Thyroid gland (tissue), 4 donors: ENCODE results near the gene RAB40C. TPM values are rescaled to one million over a fixed set of nuclear protein-coding genes. Genes with fewer than 3 reads are reported as not detected.

ENCODE experiments used
- DNase-seq, 2 donors: peaks; one replicate each; pipeline ENCODE4 v3.0.0-alpha.2; 2019
- H3K27ac ChIP-seq, 3 donors: fragments of 200-600 bp; sonication (generic); 1 replicate in 2 of 3; 2 replicates in 1 of 3; pipeline ENCODE4 v1.5.1; 2016 to 2019; ENCODE audit warnings: mild to moderate bottlenecking in 1 of 3, moderate library complexity in 1 of 3
- H3K27me3 ChIP-seq: fragments of 200-600 bp; sonication (generic); one replicate; pipeline ENCODE4 v1.5.1; 2019
- H3K36me3 ChIP-seq, 2 donors: fragments of 200-600 bp; sonication (generic); one replicate each; pipeline ENCODE4 v1.5.1; 2016 to 2019
- H3K4me1 ChIP-seq, 2 donors: fragments of 200-600 bp; sonication (generic); one replicate each; pipeline ENCODE4 v1.5.1; 2017 to 2019
- H3K4me3 ChIP-seq, 3 donors: fragments of 200-600 bp; sonication (generic); replicated peaks in 1 of 3; 1 replicate in 2 of 3; 2 replicates in 1 of 3; pipeline ENCODE4 v1.5.1; 2016; ENCODE audit warnings: mild to moderate bottlenecking in 1 of 3
- H3K9me3 ChIP-seq: fragments of 200-600 bp; sonication (generic); one replicate; pipeline ENCODE4 v1.5.1; 2017
- POLR2A ChIP-seq, 2 donors: fragments of 450-650 bp; IDR thresholded peaks; one replicate each; pipeline ENCODE4 v1.6.1; 2017; ENCODE audit warnings: antibody characterized with exemption in 2 of 2, mild to moderate bottlenecking in 2 of 2, moderate library complexity in 1 of 2
- WGBS, 2 donors: methylation state at CpG; one replicate each; pipeline ENCODE4 v1.1.5; 2017; 5-methylcytosine and 5-hydroxymethylcytosine counted together
- intact Hi-C: fragments of 100-400 bp; cut with DNase I; formaldehyde crosslinking; loops from one replicate; pipeline ENCODE4 v1.15.1; 2023
- total RNA-seq, 4 donors: library from RNA; depleted of rRNA; stranded (reverse); fragments of >200 nt; gene quantifications; one replicate each; pipeline ENCODE4 v1.2.3, GENCODE V29; 2016
- TF ChIP-seq, protein P1 (sequence below), 6 experiments: fragments of 200-600 bp in 3 of 6; fragments of 450-650 bp in 3 of 6; sonication (generic) in 3 of 6; IDR thresholded peaks; one replicate each; pipeline ENCODE4 v1.5.1; 2016 to 2019; ENCODE audit warnings: antibody characterized with exemption in 6 of 6, mild to moderate bottlenecking in 2 of 6, inconsistent platforms in 1 of 6, moderate library complexity in 1 of 6

Gene RAB40C
- total RNA-seq, 4 donors from 2014 or later: 17.7 to 24.4 (median 18.4) TPM

DNA sequence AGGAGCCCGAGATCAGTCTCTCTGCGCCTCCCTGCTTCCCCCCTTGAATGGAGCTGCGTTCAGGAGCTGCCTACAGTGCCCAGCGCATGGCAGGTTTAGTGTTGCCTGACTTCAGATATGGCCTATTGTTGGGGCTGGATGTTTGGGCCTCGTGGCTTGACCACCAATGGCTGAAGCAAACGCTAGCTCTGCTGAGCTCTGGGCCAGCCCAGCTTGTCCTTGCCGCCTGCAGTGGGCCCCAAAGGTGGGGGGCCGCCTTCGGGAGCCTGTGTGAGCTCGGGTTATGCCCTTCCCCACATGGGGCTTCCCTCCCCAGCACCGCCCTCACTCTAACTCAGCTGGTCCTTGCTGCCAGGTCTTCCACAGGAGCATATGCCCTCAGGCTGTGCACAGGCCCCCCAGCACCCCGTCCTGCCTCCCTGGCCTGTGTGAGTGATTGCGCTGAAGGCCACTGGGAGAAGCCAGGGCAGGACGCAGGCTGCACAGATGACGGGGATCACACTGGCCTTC lies 48.2 kb downstream of the RAB40C start:
- WGBS, 2 donors: 78 to 84% methylated on average over 8 to 12 of the region's 15 CpGs
- no peaks in the 10 kb centered on the region for H3K27me3 ChIP-seq
- peaks cover 24 to 34% of the 10 kb centered on the region in 2 donors for H3K4me1 ChIP-seq
- peaks cover 0 to 7% of the 10 kb centered on the region in 2 donors for H3K36me3 ChIP-seq
- no peak overlapping the region for H3K27ac ChIP-seq
- no peak overlapping the region for H3K4me3 ChIP-seq
- H3K9me3 ChIP-seq: no peaks in the 10 kb centered on the region
- intact Hi-C loops: no loop called here
- TF ChIP-seq POLR2A (IDR thresholded peaks at IDR 0.05): no peak
- TF ChIP-seq, protein P1, sequence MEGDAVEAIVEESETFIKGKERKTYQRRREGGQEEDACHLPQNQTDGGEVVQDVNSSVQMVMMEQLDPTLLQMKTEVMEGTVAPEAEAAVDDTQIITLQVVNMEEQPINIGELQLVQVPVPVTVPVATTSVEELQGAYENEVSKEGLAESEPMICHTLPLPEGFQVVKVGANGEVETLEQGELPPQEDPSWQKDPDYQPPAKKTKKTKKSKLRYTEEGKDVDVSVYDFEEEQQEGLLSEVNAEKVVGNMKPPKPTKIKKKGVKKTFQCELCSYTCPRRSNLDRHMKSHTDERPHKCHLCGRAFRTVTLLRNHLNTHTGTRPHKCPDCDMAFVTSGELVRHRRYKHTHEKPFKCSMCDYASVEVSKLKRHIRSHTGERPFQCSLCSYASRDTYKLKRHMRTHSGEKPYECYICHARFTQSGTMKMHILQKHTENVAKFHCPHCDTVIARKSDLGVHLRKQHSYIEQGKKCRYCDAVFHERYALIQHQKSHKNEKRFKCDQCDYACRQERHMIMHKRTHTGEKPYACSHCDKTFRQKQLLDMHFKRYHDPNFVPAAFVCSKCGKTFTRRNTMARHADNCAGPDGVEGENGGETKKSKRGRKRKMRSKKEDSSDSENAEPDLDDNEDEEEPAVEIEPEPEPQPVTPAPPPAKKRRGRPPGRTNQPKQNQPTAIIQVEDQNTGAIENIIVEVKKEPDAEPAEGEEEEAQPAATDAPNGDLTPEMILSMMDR (IDR thresholded peaks at IDR 0.05): no peak
- DNase-seq: no peak

DNA sequence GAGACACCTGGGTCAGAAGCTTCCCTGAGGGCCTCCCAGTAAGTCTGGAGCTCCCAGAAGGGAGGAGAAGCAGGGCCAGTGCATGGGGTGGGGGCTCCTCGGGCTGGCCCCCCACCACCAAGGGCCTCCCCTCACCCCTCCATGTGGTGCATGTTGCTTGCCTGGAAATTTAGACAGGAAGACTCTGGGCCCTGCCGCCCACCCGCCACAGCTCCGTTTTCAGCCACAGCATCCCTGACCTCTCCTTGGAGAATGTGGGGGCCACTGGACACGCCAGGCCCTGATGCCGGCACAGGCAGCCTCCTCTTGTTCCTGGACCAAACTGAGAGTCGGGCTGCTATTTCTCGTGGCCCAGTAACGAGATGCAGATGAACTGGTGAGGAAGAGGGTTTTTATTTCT lies 49.0 kb downstream of the RAB40C start:
- intact Hi-C loops: no loop called here
- H3K36me3 ChIP-seq: no peaks in the 10 kb centered on the region
- H3K4me1 ChIP-seq: peaks cover 28 to 42% of the 10 kb centered on the region in 2 donors
- H3K27ac ChIP-seq: no peak overlapping the region
- no peaks in the 10 kb centered on the region for H3K9me3 ChIP-seq
- DNase-seq: no peak
- H3K4me3 ChIP-seq: no peak overlapping the region
- no peaks in the 10 kb centered on the region for H3K27me3 ChIP-seq
- 77 to 79% methylated on average over 7 to 8 of the region's 9 CpGs for WGBS, 2 donors
- TF ChIP-seq, protein P1 (IDR thresholded peaks at IDR 0.05): no peak
- no peak for TF ChIP-seq POLR2A (IDR thresholded peaks at IDR 0.05)

DNA sequence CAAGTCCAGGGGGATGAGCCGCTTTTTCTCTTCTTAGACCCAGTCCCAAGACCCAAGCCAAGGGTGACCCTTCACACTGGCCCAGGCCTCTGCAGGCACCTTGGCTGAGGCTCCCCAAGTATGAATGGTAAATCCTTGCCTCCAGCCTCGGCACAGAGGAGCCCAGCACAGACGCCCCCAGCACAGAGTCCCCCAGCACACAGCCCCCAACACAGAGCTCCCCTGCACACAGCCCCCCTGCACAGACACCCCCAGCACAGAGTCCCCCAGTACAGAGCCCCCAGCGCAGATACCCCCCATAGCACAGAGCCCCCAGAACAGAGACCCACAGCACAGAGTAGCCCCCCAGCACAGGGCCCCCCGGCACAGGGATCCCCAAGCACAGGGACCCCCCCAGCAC lies 50.7 kb downstream of the RAB40C start:
- TF ChIP-seq, protein P1 (IDR thresholded peaks at IDR 0.05): no peak
- no peak for TF ChIP-seq POLR2A (IDR thresholded peaks at IDR 0.05)
- Histone ChIP-seq H3K36me3 (no peaks in the 10 kb centered on the region), H3K4me1 (peaks cover 30 to 49% of the 10 kb centered on the region in 2 donors), H3K9me3 (no peaks in the 10 kb centered on the region), H3K27ac (no peak overlapping the region), H3K4me3 (no peak overlapping the region), H3K27me3 (no peaks in the 10 kb centered on the region)
- no peak for DNase-seq
- 95% methylated on average over 4 of the region's 5 CpGs; no CpG with 5 or more reads in 1 of the 2 donors for whole genome bisulfite sequencing, 2 donors
- intact Hi-C loops: no loop called here

DNA sequence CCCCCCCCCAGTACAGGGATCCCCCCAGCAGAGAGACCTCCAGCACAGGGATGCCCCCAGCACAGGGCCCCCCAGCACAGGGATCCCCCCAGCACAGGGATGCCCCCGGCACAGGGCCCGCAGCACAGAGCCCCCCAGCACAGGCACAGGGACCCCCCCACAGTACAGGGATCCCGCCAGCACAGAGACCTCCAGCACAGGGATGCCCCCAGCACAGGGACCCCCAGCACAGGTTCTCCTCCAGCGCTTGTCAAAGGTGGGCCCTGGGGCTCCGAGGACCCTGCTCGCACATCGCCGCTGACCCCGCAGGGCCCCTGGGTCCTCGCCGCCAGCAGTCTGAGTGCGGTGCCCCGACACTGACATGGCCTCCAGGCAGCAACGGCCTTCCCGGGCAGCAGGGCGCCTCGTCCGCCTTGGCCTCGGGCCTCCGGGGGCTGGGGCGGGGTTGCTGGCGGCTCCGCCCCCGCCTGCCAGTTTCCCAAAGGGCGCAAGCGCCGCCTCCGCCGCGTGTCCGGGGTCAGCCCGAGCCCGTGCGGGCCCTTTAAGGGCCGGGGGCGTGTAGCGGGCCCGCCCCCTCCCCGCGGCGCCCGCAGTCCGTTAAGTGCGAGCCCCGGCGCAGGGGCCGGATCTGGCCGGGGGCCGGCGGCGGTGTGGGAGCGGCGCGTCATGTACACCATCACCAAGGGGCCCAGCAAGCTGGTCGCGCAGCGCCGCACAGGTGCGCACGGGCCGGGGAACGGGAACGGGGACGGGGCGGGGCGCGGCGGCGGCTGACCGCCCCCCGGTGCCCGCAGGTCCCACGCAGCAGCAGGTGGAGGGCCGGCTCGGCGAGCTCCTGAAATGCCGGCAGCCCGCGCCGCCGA lies 51.7 kb downstream of the RAB40C start, which contains the start of gene MCRIP2:
Gene MCRIP2 (plus strand): TSS at position 503 of the 863 bp plus-strand sequence. CDS start 164 bp downstream, at position 667.
- Histone ChIP-seq H3K36me3 (no peaks in the 10 kb centered on the region), H3K4me1 (peaks cover 36 to 57% of the 10 kb centered on the region in 2 donors), H3K9me3 (no peaks in the 10 kb centered on the region), H3K4me3 (peak within 1 kb of the TSS; percentile 31 to 93 (median 64)), H3K27me3 (no peaks in the 10 kb centered on the region), H3K27ac (peak within 1 kb of the TSS; percentile 71 to 86 (median 83))
- no CpG with 5 or more reads among the region's 81 CpGs for WGBS, 2 donors
- intact Hi-C loops: no loop called here
- peak; percentile 91 for DNase-seq
- peak; percentile 2 to 73 for TF ChIP-seq POLR2A (IDR thresholded peaks at IDR 0.05)
- TF ChIP-seq, protein P1 (IDR thresholded peaks at IDR 0.05): no peak
